Suprapubic skin (tissue), 4 donors: ENCODE results near the gene CENPM.

ENCODE experiments used
- CTCF ChIP-seq, 2 donors: fragments of 200-600 bp in 1 of 2; fragments of 450-650 bp in 1 of 2; sonication (generic) in 1 of 2; IDR thresholded peaks; one replicate each; pipeline ENCODE4 v1.5.1; 2016 to 2019; ENCODE audit warnings: antibody characterized with exemption in 2 of 2, mild to moderate bottlenecking in 1 of 2, moderate library complexity in 1 of 2
- EP300 ChIP-seq: sonication (generic); formaldehyde crosslinking; IDR thresholded peaks from one replicate; pipeline ENCODE4 v1.6.1; 2017; ENCODE audit warnings: antibody characterized with exemption
- POLR2A ChIP-seq, 2 donors: fragments of 450-650 bp; IDR thresholded peaks; one replicate each; pipeline ENCODE4 v1.6.1; 2017; ENCODE audit warnings: antibody characterized with exemption in 2 of 2, mild to moderate bottlenecking in 2 of 2, moderate library complexity in 2 of 2
- POLR2AphosphoS5 ChIP-seq, 3 donors: sonication (generic); formaldehyde crosslinking; IDR thresholded peaks; one replicate each; pipeline ENCODE4 v1.6.1; 2017; ENCODE audit warnings: antibody characterized with exemption in 3 of 3

GRCh38 chr22:41914611-41915034, 32.3 kb downstream of the CENPM start:
- TF ChIP-seq EP300 (no peak), CTCF (IDR thresholded peaks at IDR 0.05) (no peak), POLR2A (IDR thresholded peaks at IDR 0.05) (no peak), POLR2AphosphoS5 (IDR thresholded peaks at IDR 0.05) (no peak)
